Keratinocyte (primary cell): ENCODE data around the gene SMARCD1. TPM values are rescaled to one million over a fixed set of nuclear protein-coding genes. Genes with fewer than 3 reads are reported as not detected.

Experiments used
- polyA plus RNA-seq, 5 experiments: library from polyadenylated mRNA; depleted of rRNA in 3 of 5; stranded (reverse) in 3 of 5; stranded (forward) in 1 of 5; unstranded in 1 of 5; fragments of >200 nt; gene quantifications; 1 replicate in 1 of 5; 2 replicates in 3 of 5; 3 replicates in 1 of 5; pipeline versions ENCODE4 v1.2.1 to v1.2.3, GENCODE V29; 2011 to 2012; ENCODE audit warnings: missing spikeins in 2 of 5, low read depth in 1 of 5, low replicate concordance in 1 of 5

SMARCD1 gene
- polyA plus RNA-seq, 1 donor (not counting 4 experiments of a cell fraction or from before 2014, with no cell fraction given) = 56.6 TPM

Other genes with a start within 250 kb of the SMARCD1 start
- gene BCDIN3D, start 242.2 kb upstream of the SMARCD1 start, polyA plus RNA-seq = 2.9 to 3.7 TPM (median 3.4 TPM) in 3 replicates
- 0.07 TPM in 1 of 3 replicates, not detected in the others for gene FAIM2, start 181.4 kb upstream of the SMARCD1 start, polyA plus RNA-seq
- gene AQP2, start 134.6 kb upstream of the SMARCD1 start, polyA plus RNA-seq = not detected in 3 replicates
- gene AQP5, start 123.5 kb upstream of the SMARCD1 start, polyA plus RNA-seq = not detected in 3 replicates
- 0.28 to 0.57 TPM (median 0.45 TPM) in 3 replicates for gene AQP6, start 112.4 kb upstream of the SMARCD1 start, polyA plus RNA-seq
- 27.7 to 57.1 TPM (median 45.2 TPM) in 3 replicates for gene RACGAP1, start 59.8 kb upstream of the SMARCD1 start, polyA plus RNA-seq
- gene ASIC1, start 27.7 kb upstream of the SMARCD1 start, polyA plus RNA-seq = 5.7 to 8.3 TPM (median 5.7 TPM) in 3 replicates
- gene GPD1, start 18.7 kb downstream of the SMARCD1 start, polyA plus RNA-seq = 0.13 to 0.22 TPM (median 0.17 TPM) in 3 replicates
- gene COX14, start 26.9 kb downstream of the SMARCD1 start, polyA plus RNA-seq = 62.5 to 139 TPM (median 96.6 TPM) in 3 replicates
- 50.6 to 72.3 TPM (median 61.4 TPM) in 3 replicates for gene CERS5, start 82.0 kb downstream of the SMARCD1 start, polyA plus RNA-seq
- gene LIMA1, start 198.2 kb downstream of the SMARCD1 start, polyA plus RNA-seq = 449 to 510 TPM (median 483 TPM) in 3 replicates